SH-SY5Y (cell line): ENCODE data around the gene TEAD3.

Source experiments
- GATA2 ChIP-seq: IDR thresholded peaks from 2 replicates; pipeline ENCODE4 v1.6.1; 2011; ENCODE audit warnings: mild to moderate bottlenecking, low read depth, low read length
- GATA3 ChIP-seq: IDR thresholded peaks from 2 replicates; pipeline ENCODE4 v1.6.1; 2011; ENCODE audit warnings: low read depth, mild to moderate bottlenecking, low read length, moderate library complexity

GRCh38 chr6:35429463-35429862 lies 67.4 kb downstream of the TEAD3 start:
- TF ChIP-seq GATA2: no peak
- no peak for TF ChIP-seq GATA3
